GM23248 (cell line): ENCODE data around the gene PCDHA9.

Experiments
- EZH2 ChIP-seq: fragments of 200-600 bp; sonication (generic); IDR thresholded peaks from 2 replicates; pipeline ENCODE4 v1.6.1; 2018; ENCODE audit warnings: antibody characterized with exemption, mild to moderate bottlenecking; ENCODE audit not compliant: insufficient read depth, poor library complexity, severe bottlenecking
- EZH2phosphoT487 ChIP-seq: fragments of 200-600 bp; sonication (generic); IDR thresholded peaks from 2 replicates; pipeline ENCODE4 v1.6.1; 2018; ENCODE audit warnings: antibody characterized with exemption, moderate library complexity, mild to moderate bottlenecking, low read depth; ENCODE audit not compliant: insufficient read depth

DNA sequence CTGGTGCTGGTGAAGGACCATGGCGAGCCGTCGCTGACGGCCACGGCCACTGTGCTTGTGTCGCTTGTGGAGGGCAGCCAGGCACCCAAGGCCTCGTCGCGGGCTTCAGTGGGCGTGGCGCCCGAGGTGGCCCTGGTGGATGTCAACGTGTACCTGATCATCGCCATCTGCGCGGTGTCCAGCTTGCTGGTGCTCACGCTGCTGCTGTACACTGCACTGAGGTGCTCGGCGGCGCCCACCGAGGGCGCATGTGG lies 9.7 kb downstream of the PCDHA9 start:
- TF ChIP-seq EZH2 = no peak
- TF ChIP-seq EZH2phosphoT487 = no peak
